ENCODE data around the gene COBLL1.

- no peak for TF ChIP-seq CTCF (IDR thresholded peaks at IDR 0.05; ENCODE audit: low read depth, low read length, missing input control)
- no peak for TF ChIP-seq ZBTB33 (IDR thresholded peaks at IDR 0.05)
- TF ChIP-seq GABPA (IDR thresholded peaks at IDR 0.05 in 1 of 2, conservative IDR thresholded peaks at IDR 0.05 in 1 of 2) = no peak
- TF ChIP-seq YY1 (IDR thresholded peaks at IDR 0.05) = no peak
- no peak for TF ChIP-seq JUND (IDR thresholded peaks at IDR 0.05)
- no peak for TF ChIP-seq RAD21 (IDR thresholded peaks at IDR 0.05)
- TF ChIP-seq SP1 (IDR thresholded peaks at IDR 0.05) = no peak
- no peak for TF ChIP-seq ATF3 (IDR thresholded peaks at IDR 0.05)
- TF ChIP-seq TAF1 (conservative IDR thresholded peaks at IDR 0.05) = no peak
- no peak for TF ChIP-seq MAX (IDR thresholded peaks at IDR 0.05)
- TF ChIP-seq REST (IDR thresholded peaks at IDR 0.05) = no peak
- no peak for TF ChIP-seq EGR1 (IDR thresholded peaks at IDR 0.05; ENCODE audit: low read depth in 2 of 2)
- TF ChIP-seq FOXA2 (IDR thresholded peaks at IDR 0.05) = no peak
- TF ChIP-seq NR2F2 (IDR thresholded peaks at IDR 0.05) = no peak
Measured at GRCh38 chr2:164847291-164847690, 5.7 kb upstream of the COBLL1 start.
